ENCODE data around the gene DHX38.
"Not testable (repeated sequence)": the region's sequence is repeated elsewhere in the genome, so short reads cannot be mapped to it uniquely, and the experiment has no call there.

DHX38 gene

DNA sequence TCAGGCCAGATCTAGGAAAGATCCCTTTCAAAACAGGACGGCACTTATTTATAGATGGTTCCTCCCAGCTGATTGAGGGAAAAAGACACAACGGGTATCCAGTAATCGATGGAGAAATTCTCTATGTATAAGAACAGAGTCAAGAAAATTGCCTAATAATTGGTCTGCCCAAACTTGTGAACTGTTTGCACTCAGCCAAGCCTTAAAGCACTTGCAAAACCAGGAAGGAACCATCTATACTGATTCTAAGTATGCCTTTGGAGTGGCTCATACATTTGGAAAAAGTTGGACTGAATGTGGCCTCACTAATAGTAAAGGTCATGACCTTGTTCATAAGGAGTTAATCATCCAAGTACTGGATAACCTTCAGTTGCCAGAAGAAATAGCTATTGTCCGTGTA, 24.7 kb upstream of the DHX38 start:
- Mint-ChIP-seq H3K4me1 (no peaks in the 10 kb centered on the region), H3K36me3 (no peaks in the 10 kb centered on the region), H3K27ac (no peak overlapping the region), H3K27me3 (no peaks in the 10 kb centered on the region), H3K4me3 (no peak overlapping the region), H3K9me3 (no peaks in the 10 kb centered on the region)
- CTCF ChIA-PET = interaction anchor here (1.3 kb wide), 1 partner anchor 37 kb away, joined by 3 read pairs; no protein-coding TSS in a partner anchor
- no peak for DNase-seq

DNA sequence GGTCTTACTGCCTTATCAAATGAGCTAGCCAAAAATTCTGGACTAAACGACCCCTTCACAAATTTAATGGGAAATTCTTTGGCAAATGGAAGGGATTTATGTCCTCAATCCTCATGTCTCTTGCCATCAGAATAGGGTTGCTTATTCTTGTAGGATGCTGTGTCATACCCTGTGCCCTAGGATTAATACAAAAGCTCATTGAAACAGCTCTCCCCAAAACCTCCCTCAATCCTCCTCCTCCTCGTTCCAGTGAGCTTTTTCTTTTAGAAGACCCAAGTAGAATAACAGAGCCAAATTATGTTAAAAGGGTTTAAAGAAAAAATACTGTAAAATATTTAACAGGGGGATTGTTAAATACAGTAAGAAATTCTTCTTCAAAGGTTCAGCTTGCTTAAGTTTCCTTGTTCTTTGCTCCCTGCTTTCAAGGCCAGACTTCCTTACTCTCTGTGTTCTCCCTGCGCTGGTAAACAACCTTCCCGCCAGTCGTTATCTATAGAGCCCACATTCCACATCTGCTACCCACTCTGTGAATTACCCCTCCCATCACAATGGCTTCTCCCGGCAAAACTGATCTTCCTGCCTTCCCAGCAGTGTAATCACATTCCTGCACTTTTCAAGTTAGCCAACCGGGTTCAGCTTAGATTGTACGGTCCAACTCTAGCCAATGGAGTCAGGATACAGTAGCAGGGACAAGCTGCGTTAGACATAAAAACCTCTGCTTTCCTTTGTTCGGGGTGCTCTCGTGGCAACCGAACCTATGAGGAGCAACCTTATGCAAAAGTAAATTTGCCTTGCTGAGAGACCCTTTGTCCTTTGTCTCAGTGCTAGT, 20.9 kb upstream of the DHX38 start:
- H3K4me1 Mint-ChIP-seq = no peaks in the 10 kb centered on the region
- DNase-seq = no peak
- CTCF ChIA-PET = interaction anchor here (2.1 kb wide), 1 partner anchor 25 kb away, joined by 5 read pairs; no protein-coding TSS in a partner anchor

DNA sequence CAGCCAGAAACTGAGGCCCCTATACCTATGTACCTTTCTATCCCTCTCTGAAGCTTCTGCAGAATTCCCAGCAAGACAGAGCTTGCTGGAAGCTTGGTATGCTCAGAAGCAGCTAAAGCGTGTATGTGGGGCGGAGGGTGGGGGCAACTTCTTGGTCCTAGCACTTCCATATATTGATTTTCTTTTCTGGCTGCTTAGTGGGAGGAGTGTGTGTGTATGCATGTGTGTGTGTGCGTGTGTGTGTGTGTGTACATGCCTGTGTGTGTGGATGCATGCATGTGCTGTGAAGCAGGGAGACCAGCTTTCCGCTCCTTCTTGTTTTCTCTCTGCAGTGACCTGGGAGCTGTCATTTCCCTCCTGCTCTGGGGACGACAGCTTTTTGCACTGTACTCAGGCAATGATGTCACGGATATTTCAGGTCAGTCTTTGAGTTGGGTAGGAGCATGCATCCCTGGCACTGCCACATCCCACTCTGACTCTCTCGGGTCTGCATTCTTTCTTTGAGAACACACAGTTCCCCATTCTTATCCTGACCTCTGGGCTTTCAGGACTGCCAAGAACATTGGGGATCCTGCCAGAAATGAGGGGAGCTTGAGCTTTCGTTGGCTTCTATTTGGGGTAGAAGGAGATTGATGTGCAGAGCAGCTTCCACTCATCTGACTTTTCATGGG, 20.0 kb upstream of the DHX38 start:
- no peak overlapping the region for H3K27ac Mint-ChIP-seq

More for the DNA sequence above, 20.9 kb upstream of the DHX38 start:
- H3K27ac Mint-ChIP-seq = no peak overlapping the region
- H3K36me3 Mint-ChIP-seq = no peaks in the 10 kb centered on the region
- no peak overlapping the region for H3K4me3 Mint-ChIP-seq
- no peaks in the 10 kb centered on the region for H3K27me3 Mint-ChIP-seq
- H3K9me3 Mint-ChIP-seq = no peaks in the 10 kb centered on the region

DNA sequence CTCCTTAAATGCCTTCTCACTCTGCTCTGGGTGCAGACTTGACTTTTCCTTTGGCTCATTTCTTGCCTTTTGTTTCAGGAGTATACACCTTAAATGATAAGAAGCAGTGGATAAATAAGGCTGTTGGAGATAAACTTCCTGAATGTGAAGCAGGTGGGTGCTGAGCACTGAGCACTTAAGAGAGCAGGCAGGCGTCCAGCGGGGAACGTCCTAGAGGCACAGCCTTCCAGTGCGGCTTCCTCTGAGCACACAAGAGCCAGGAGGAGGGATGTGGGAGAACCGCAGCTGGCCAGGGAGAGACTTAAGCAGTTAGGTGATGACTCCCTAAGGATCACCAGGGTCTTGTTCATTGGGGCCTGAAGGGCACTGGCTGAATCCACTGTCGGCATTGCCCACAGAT, 18.6 kb upstream of the DHX38 start:
- DNase-seq, H3K36me3 Mint-ChIP-seq, H3K27ac Mint-ChIP-seq, H3K27me3 Mint-ChIP-seq, H3K9me3 Mint-ChIP-seq, H3K4me3 Mint-ChIP-seq, CTCF ChIA-PET, H3K4me1 Mint-ChIP-seq: not testable (repeated sequence)

More for the DNA sequence above, 20.0 kb upstream of the DHX38 start:
- Mint-ChIP-seq H3K27me3 (no peaks in the 10 kb centered on the region), H3K36me3 (no peaks in the 10 kb centered on the region), H3K9me3 (no peaks in the 10 kb centered on the region), H3K4me1 (no peaks in the 10 kb centered on the region), H3K4me3 (no peak overlapping the region)
- CTCF ChIA-PET = no interaction called here
- no peak for DNase-seq

DNA sequence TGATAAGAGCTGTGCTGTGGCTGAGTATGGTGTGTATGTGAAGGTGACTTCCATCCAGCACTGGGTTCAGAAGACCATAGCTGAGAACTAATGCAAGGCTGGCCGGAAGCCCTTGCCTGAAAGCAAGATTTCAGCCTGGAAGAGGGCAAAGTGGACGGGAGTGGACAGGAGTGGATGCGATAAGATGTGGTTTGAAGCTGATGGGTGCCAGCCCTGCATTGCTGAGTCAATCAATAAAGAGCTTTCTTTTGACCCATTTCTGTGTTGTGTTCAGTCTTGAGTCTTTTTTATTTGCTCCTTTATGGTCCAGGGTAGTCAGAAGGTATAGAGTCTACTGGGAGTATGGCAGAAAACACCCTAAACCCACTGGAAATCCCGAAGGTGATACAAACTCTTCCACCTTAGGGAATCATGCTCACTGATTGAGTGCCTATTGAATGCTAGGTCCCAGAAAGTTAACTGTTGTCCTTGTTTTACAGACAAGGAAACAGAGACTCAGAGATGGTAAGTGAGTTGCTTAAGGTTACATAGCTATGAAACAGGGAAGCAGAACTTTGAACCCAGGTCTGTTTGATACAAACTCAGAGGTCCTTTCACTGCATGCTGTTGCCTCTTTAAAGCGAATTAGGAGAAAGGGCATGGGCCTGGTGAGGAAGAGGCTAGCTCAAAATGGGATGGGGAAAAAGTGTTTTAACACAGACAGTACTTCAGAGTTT, 16.5 kb upstream of the DHX38 start:
- DNase-seq, H3K4me1 Mint-ChIP-seq, H3K27me3 Mint-ChIP-seq, H3K9me3 Mint-ChIP-seq, H3K27ac Mint-ChIP-seq, H3K4me3 Mint-ChIP-seq, H3K36me3 Mint-ChIP-seq, CTCF ChIA-PET: not testable (repeated sequence)

DNA sequence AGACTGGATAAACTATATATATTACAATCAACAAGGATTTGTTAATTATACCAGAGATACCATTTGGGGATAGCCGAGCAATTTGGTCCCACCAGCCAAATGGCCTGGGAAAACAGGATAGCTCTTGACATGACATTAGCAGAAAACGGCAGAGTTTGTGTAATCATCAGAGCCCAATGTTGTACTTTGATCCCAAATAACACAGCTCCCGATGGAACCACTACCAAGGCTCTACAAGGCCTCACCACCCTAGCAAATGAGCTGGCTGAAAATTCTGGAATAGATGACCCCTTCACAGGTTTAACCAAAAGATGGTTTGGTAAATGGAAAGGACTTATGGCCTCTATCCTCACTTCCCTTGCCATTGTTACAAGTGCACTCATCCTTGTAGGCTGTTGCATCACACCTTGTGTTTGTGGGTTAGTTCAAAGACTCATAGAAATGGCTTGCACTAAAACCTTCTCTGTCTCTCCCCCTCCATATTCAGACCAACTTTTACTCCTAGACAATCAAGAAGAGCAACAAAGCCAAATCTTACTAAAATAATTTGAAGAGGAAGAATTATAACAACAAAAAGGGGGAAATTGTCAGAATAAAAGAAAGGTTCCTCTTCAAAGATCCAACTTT, 9.8 kb upstream of the DHX38 start:
- CTCF ChIA-PET = no interaction called here
- no peak for DNase-seq
- H3K27ac Mint-ChIP-seq = no peak overlapping the region
- no peaks in the 10 kb centered on the region for H3K4me1 Mint-ChIP-seq
- H3K27me3 Mint-ChIP-seq = no peaks in the 10 kb centered on the region
- H3K4me3 Mint-ChIP-seq = no peak overlapping the region
- peaks cover 40% of the 10 kb centered on the region for H3K36me3 Mint-ChIP-seq
- peaks cover 11% of the 10 kb centered on the region for H3K9me3 Mint-ChIP-seq

DNA sequence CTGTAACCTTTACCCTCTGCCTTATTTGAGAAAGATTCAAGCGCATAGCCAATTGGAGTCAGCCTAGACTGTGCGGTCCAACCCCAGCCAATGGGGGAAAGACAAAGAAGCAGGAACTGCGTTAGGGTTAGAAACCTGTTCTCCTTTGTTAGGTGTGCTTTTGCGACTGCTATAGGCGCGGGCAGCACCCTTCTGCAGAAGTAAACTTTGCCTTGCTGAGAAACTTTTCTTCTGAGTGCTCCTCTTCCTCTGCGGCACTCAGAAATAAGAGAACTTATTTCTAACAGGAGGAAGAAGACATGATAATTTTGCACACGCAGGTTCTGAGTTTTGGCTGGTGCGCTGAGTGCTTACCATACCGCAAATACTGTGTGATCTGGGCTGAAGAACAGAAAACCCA, 9.2 kb upstream of the DHX38 start:
- Mint-ChIP-seq H3K27me3 (no peaks in the 10 kb centered on the region), H3K27ac (no peak overlapping the region), H3K4me1 (no peaks in the 10 kb centered on the region), H3K4me3 (no peak overlapping the region), H3K9me3 (peaks cover 11% of the 10 kb centered on the region), H3K36me3 (peaks cover 44% of the 10 kb centered on the region)
- CTCF ChIA-PET = no interaction called here
- no peak for DNase-seq

DNA sequence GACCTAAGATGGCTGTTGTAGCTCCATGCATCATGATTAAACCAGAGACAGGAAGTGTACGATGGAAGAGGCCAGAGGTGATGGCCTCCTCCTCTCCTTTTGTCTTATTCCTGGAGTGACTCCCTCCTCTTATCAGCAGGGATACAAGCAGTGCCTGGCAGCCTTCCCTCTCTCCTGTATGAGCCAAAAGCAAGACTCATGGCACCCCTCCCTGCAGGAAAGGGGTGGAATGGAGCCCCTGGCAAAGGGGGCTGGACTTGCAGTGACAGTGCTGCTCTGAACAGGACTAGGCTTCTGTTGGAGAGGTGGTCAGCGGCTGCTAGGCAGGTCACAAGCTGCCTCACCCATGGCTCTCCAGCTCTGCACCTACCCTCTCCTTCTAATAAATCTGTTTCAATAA, 8.6 kb upstream of the DHX38 start:
- peaks cover 11% of the 10 kb centered on the region for H3K9me3 Mint-ChIP-seq
- H3K27me3 Mint-ChIP-seq = no peaks in the 10 kb centered on the region
- no peaks in the 10 kb centered on the region for H3K4me1 Mint-ChIP-seq
- peaks cover 47% of the 10 kb centered on the region for H3K36me3 Mint-ChIP-seq
- DNase-seq = no peak
- no peak overlapping the region for H3K4me3 Mint-ChIP-seq
- no peak overlapping the region for H3K27ac Mint-ChIP-seq
- CTCF ChIA-PET = no interaction called here

DNA sequence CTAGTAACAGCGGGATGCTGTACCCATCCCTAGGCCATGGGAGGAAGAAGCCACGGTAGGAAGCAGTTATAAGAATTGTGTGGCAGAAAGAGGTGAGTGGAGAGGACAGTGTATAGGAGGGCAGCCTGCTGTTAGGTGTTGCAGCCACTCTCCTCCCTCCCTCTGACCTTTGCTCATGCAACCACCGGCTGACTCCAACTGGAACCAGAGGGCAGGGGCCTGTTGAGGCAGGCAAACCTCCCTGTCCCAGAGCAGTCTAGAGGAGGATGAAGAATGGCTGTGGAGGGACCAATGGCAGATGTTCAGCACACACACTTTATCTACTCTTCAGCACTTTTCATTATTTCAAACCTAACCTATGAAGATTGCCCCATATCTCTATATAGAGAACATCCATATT, 2.4 kb upstream of the DHX38 start:
- Mint-ChIP-seq H3K27me3 (no peaks in the 10 kb centered on the region), H3K9me3 (no peaks in the 10 kb centered on the region), H3K27ac (no peak overlapping the region), H3K4me1 (peaks cover 42% of the 10 kb centered on the region), H3K36me3 (peaks cover 34% of the 10 kb centered on the region), H3K4me3 (peak overlapping the region; percentile 97)
- CTCF ChIA-PET = no interaction called here
- DNase-seq = no peak

DNA sequence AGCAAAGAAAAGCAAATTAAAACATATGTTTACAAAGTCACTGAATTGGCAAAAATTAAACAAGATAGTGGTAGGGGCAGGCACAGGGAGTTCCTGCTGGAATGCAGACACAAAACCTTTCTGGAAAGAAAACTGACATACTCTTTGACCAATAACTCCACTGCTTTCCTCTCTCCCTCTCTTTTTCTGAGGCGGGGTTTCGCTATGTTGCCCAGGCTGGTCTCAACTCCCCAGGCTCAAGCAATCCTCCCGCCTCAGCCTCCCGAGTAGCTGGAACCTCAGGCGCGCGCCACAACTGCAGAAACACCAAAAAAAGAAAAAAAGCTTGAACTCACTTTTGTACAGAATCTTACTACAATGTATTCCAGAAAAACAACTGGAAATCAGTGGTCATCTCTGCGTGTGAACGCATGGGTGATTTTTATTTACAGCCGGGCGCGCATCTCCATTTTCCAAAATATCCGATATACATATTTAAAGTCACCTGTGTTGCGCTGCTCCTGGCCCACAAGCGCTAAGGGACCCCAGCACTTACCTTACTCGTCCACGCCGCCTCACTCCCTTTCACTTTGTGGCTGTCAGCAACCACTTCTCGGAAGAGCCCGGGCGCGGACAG, 707 bp upstream of the DHX38 start:
- Mint-ChIP-seq H3K4me1 (peaks cover 42% of the 10 kb centered on the region), H3K4me3 (peak overlapping the region; percentile 97), H3K36me3 (peaks cover 38% of the 10 kb centered on the region), H3K9me3 (no peaks in the 10 kb centered on the region), H3K27me3 (no peaks in the 10 kb centered on the region), H3K27ac (peak overlapping the region; percentile 96)
- CTCF ChIA-PET = no interaction called here
- no peak for DNase-seq

DNA sequence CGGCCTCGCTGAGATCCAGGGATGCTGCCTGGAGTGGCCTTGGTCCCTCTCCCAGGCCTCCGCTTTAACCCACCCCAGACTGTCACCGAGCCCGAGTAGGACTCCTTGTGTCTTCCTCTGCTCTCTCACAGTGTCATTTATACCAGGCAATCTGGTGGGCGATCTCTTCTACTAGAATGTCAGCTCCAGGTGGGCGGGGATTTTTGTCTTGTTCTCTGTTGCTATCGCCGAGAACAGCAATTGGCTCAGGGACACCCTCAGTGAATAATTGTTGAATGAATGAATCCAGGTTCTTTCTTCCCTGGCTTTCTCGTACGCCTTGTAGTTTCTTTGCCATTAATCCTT, 591 bp downstream of the DHX38 start:
- Mint-ChIP-seq H3K36me3 (peaks cover 38% of the 10 kb centered on the region), H3K4me1 (peaks cover 42% of the 10 kb centered on the region), H3K4me3 (peak overlapping the region; percentile 97), H3K27me3 (no peaks in the 10 kb centered on the region), H3K27ac (peak overlapping the region; percentile 96), H3K9me3 (no peaks in the 10 kb centered on the region)
- DNase-seq = no peak
- CTCF ChIA-PET = no interaction called here

DNA sequence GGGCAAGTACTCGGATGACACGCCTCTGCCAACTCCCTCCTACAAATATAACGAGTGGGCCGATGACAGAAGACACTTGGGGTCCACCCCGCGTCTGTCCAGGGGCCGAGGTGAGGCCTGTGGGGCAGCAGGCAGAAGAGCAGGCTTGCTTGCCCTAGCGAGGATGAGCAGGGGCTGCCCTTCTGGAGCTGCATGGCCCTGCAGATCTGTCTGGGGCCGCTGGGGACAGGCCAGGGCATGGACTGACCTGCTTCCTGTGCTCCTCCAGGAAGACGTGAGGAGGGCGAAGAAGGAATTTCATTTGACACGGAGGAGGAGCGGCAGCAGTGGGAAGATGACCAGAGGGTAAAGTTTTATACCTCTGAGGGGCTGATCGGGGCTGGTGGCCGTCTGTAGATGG, 5.3 kb downstream of the DHX38 start:
- H3K27me3 Mint-ChIP-seq = no peaks in the 10 kb centered on the region
- H3K27ac Mint-ChIP-seq = no peak overlapping the region
- no peaks in the 10 kb centered on the region for H3K9me3 Mint-ChIP-seq
- H3K36me3 Mint-ChIP-seq = peaks cover 70% of the 10 kb centered on the region
- CTCF ChIA-PET = interaction anchor here (0.8 to 1.8 kb wide), 3 partner anchors 9 to 599 kb away, joined by 3 to 13 read pairs (median 3); no protein-coding TSS in a partner anchor
- H3K4me3 Mint-ChIP-seq = no peak overlapping the region
- peaks cover 15% of the 10 kb centered on the region for H3K4me1 Mint-ChIP-seq
- no peak for DNase-seq

DNA sequence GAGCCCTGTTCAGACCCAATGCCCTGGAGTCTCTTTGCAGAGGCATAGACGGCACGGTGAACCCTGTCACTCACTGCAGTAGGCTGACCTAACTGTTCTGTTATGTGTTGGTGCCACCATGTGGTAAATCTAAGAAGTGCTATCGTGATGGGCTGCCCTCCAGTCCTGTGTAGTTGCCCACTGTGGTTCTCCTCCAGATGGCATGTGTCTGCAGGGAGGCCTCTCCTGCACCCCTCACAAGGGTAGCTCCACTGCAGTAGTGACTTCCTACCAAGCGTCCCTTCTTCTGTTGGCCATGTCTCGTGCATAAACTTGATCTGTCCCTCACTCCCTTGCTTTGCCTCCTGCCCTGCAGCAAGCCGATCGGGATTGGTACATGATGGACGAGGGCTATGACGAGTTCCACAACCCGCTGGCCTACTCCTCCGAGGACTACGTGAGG, 5.8 kb downstream of the DHX38 start:
- CTCF ChIA-PET = interaction anchor here (0.7 to 1.4 kb wide), 3 partner anchors 10 to 404 kb away, joined by 3 to 4 read pairs (median 3); no protein-coding TSS in a partner anchor
- peaks cover 75% of the 10 kb centered on the region for H3K36me3 Mint-ChIP-seq
- no peaks in the 10 kb centered on the region for H3K27me3 Mint-ChIP-seq
- no peaks in the 10 kb centered on the region for H3K9me3 Mint-ChIP-seq
- no peak overlapping the region for H3K27ac Mint-ChIP-seq
- H3K4me3 Mint-ChIP-seq = no peak overlapping the region
- H3K4me1 Mint-ChIP-seq = peaks cover 15% of the 10 kb centered on the region
- DNase-seq = peak; percentile 68

DNA sequence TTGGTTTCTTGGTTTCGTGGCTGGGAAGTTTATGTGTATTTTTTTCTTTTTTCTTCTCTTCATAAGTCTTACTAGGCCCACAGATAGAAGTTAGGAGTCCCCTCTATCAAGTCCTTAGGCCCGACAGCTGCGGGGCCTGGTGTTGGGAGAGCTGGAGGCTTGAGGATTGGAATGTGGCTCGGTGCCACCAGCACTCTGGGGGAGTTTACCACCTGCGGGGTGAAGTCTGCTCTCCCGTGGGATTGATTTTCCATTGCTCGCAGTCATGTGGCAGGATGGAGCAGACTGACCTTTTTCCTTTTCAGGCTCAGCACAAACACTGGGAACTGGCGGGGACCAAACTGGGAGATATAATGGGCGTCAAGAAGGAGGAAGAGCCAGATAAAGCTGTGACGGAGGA, 7.5 kb downstream of the DHX38 start:
- H3K27me3 Mint-ChIP-seq = no peaks in the 10 kb centered on the region
- DNase-seq = no peak
- H3K9me3 Mint-ChIP-seq = no peaks in the 10 kb centered on the region
- CTCF ChIA-PET = no interaction called here
- H3K4me3 Mint-ChIP-seq = no peak overlapping the region
- H3K27ac Mint-ChIP-seq = no peak overlapping the region
- H3K36me3 Mint-ChIP-seq = peaks cover 85% of the 10 kb centered on the region
- no peaks in the 10 kb centered on the region for H3K4me1 Mint-ChIP-seq
